GM19438 (cell line): ENCODE measurements around the gene CEND1.

ENCODE experiments used
- ATAC-seq: cut with Tn5 transposase; IDR thresholded peaks from one replicate; pipeline ENCODE4 v1.9.1; 2021; ENCODE audit warnings: low read depth; ENCODE audit not compliant: unreplicated experiment

Gene CEND1

GRCh38 chr11:796565-797295, 6.8 kb upstream of the CEND1 start:
- ATAC-seq: no peak

GRCh38 chr11:795634-796564, 6.0 kb upstream of the CEND1 start:
- ATAC-seq: no peak

- no peak for ATAC-seq
Observed at GRCh38 chr11:794766-795633, 5.1 kb upstream of the CEND1 start.

GRCh38 chr11:794013-794765, 4.3 kb upstream of the CEND1 start:
- ATAC-seq: no peak

- no peak for ATAC-seq
Observed at GRCh38 chr11:793556-793955, 3.7 kb upstream of the CEND1 start.

GRCh38 chr11:792873-793272, 3.0 kb upstream of the CEND1 start:
- ATAC-seq: no peak

GRCh38 chr11:792535-792821, 2.6 kb upstream of the CEND1 start:
- no peak for ATAC-seq

- no peak for ATAC-seq
Observed at GRCh38 chr11:791658-792534, 2.0 kb upstream of the CEND1 start.

GRCh38 chr11:790721-791564, 1.1 kb upstream of the CEND1 start:
- no peak for ATAC-seq

- no peak for ATAC-seq
Observed at GRCh38 chr11:788953-789940, 643 bp downstream of the CEND1 start.

- no peak for ATAC-seq
Observed at GRCh38 chr11:788009-788640, 1.8 kb downstream of the CEND1 start.

GRCh38 chr11:787084-787675, 2.7 kb downstream of the CEND1 start:
- ATAC-seq: no peak

GRCh38 chr11:786235-787083, 3.4 kb downstream of the CEND1 start:
- no peak for ATAC-seq

- ATAC-seq: no peak
Observed at GRCh38 chr11:783581-784015, 6.3 kb downstream of the CEND1 start.
